GM12864 (cell line): ENCODE data around the gene POMGNT2.

ENCODE experiments used
- DNase-seq: peaks from one replicate; pipeline ENCODE4 v3.0.0-alpha.2; 2011; ENCODE audit warnings: low read depth
- H3K4me3 ChIP-seq: 2 replicates; pipeline ENCODE4 v1.5.1; 2011; ENCODE audit warnings: mild to moderate bottlenecking, low read depth, low read length, control low read depth
- TF ChIP-seq, protein P1 (sequence below): IDR thresholded peaks from 2 replicates; pipeline ENCODE4 v1.5.1; 2011; ENCODE audit warnings: low read depth, mild to moderate bottlenecking, moderate library complexity, low read length, control low read depth, inconsistent platforms; ENCODE audit errors: missing control alignments

POMGNT2 gene

GRCh38 chr3:43077261-43077660 is 28.6 kb downstream of the POMGNT2 start:
- H3K4me3 ChIP-seq = no peak overlapping the region
- TF ChIP-seq, protein P1, sequence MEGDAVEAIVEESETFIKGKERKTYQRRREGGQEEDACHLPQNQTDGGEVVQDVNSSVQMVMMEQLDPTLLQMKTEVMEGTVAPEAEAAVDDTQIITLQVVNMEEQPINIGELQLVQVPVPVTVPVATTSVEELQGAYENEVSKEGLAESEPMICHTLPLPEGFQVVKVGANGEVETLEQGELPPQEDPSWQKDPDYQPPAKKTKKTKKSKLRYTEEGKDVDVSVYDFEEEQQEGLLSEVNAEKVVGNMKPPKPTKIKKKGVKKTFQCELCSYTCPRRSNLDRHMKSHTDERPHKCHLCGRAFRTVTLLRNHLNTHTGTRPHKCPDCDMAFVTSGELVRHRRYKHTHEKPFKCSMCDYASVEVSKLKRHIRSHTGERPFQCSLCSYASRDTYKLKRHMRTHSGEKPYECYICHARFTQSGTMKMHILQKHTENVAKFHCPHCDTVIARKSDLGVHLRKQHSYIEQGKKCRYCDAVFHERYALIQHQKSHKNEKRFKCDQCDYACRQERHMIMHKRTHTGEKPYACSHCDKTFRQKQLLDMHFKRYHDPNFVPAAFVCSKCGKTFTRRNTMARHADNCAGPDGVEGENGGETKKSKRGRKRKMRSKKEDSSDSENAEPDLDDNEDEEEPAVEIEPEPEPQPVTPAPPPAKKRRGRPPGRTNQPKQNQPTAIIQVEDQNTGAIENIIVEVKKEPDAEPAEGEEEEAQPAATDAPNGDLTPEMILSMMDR = no peak
- DNase-seq = no peak

- TF ChIP-seq, protein P1 = no peak
- no peak overlapping the region for H3K4me3 ChIP-seq
- no peak for DNase-seq
Measured at GRCh38 chr3:43076857-43077256, 29.0 kb downstream of the POMGNT2 start.

DNA sequence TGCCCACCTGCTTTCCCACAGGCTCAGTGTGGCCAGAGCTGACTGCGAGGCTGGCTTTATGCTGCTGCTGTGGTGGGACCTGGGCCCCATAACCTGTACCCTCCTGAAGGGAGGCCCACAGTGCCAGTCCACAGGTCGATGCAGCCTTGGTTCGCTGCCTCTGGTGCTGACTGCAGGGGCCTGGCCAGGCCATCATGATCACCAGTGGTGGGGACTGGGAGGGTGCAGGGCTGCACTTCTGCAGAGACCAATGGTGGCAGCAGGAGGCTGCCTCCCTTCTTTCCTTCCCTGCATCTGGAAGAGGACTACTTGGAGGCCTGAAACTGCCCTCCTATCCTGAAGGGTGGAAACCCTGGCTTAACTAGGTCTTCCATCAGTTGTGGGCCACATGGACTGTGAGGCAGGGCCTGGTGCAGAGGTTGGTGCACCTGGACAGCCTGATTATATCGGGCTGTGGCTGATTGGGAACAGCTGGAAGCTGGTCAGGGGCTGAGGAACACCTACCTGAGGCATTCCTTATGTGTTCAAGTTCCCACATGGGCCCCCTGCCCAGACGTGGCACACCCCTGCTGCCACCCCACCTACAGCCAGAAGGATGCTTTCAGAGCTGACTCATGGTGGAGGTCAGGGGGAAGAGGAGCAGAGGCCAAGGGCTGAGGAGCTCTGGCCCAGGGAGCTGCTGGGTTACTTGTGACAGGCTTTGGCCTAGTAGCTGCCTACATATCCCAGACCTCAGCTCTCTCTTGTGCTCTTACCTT is 29.8 kb downstream of the POMGNT2 start:
- TF ChIP-seq, protein P1 = no peak
- H3K4me3 ChIP-seq = no peak overlapping the region
- DNase-seq = no peak

DNA sequence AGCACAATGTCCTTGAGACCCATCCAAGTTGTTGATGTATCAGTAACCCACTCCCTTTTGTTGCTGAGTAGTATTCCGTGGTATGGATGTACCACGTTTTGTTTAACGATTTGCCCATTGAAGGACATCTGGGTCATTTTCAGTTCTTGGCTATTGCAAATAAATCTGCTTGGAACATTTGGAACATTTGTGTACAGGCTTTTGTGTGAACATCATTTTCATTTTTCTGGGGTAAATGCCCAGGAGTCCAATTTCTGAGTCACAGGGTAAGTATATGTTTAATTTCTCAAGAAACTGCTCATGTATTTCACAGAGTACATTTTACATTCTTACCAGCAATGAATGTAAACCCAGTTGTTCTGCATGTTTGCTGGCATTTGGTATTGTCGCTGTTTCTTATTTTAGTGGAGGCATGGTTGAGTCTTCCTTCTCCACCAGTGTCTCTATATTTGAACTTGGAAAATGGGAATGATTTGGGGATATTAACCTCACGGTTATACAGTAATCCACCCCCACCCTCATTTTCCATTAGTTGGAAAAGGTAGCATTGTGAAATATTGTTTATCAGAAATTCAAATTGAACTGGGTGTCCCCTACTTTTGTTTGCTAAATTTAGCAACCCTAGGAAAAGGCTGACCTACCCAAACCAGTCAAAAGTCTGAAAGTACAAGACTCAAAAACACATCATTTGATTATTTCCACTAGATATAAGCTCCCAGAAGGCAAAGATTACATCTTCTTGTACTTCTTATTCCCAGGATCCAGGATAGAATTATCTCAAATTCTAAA is 30.8 kb downstream of the POMGNT2 start:
- no peak for DNase-seq
- no peak overlapping the region for H3K4me3 ChIP-seq
- TF ChIP-seq, protein P1 = no peak

DNA sequence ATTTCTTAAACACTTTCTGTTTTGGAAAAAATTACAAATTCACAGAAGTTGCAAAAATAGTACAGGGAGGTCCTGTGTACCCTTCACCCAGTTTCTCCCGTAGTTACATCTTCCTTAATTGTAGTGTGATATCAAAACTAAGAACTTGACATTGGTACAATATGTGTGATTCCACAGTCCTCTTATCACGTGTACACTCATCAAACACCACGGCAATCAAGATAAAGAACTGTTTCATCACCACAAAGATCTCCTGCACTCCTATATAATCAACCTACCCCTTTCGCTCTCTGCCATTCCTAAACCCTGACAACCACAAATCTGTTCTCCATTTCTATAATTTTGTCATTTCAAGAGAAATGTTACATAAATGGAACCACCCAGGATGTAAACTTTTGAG is 31.4 kb downstream of the POMGNT2 start:
- TF ChIP-seq, protein P1 = no peak
- no peak for DNase-seq
- no peak overlapping the region for H3K4me3 ChIP-seq

- no peak for DNase-seq
- H3K4me3 ChIP-seq = no peak overlapping the region
- TF ChIP-seq, protein P1 = no peak
Measured at GRCh38 chr3:43073836-43074220, 32.1 kb downstream of the POMGNT2 start.
